Measurements from ENCODE around the gene SPINT2.

DNA sequence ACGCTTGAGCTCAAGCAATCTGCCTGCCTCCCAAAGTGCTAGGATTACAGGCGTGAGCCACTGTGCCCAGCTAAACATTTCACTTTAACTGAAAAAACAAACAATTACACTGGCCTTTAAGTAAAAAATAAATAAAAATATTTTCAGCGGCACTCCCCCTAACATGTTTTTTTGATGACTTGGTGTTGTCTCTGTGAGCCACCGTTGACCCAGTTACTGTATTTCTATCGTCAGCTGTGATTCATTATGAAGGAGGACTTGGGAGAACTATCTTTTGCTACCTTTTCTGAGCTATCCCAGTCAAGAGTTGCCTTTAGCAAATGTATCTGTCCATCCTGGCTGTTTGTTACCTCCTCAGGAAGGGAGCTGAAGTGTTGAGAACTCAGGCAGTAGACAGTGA lies 21.2 kb downstream of the SPINT2 start:
- no peak for TF ChIP-seq CTCF (IDR thresholded peaks at IDR 0.05)
- no peak for TF ChIP-seq POLR2A (IDR thresholded peaks at IDR 0.05)
